Activated CD4-positive, alpha-beta T cell treated with anti-CD3 and anti-CD28 coated beads, Interleukin-2, amount 50 U/mL, for 48 hours (primary cell): ENCODE results near the gene RASD2.
A peak's percentile ranks its signal among the peaks of the same experiment; 100 is the strongest.

ENCODE experiments used
- DNase-seq, 2 experiments: peaks; one replicate each; pipeline ENCODE4 v3.0.0-alpha.2; 2020

The RASD2 gene

DNA sequence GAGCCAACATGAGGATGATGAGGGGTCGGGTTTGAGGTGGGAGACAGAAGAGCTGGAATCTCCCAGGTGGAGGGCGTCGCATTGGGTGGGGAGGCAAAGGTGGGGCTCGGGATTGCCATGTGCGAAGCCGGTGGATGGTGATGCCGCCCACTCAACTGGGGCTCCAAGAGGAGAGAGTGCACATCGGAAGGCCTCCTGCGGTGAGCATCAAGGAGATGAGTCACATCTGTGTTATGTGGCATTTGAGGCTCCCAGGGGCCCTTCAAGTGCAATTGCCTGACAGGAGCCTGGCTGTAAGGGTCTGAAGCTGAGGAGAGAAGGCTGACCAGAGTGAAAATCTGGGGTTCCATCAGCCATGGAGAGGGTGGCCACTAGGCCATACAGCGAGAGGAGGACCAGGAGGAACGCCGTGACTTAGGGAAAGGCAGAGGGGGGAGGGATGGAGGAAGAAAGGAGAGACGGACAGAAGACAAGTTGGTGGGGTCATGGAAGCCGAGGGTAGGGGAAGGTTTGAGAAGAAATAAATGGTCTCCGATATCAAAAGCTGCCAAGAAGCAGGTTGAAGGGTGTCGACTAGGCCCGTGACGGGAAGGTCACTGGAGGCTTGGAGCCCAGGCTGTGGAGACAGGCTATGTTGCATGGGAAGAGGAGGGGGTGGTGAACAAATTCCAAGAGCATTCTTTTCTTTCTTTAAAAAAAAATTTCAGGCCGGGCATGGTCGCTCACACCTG is 21.3 kb downstream of the RASD2 start:
- peak; percentile 20 to 21 for DNase-seq

DNA sequence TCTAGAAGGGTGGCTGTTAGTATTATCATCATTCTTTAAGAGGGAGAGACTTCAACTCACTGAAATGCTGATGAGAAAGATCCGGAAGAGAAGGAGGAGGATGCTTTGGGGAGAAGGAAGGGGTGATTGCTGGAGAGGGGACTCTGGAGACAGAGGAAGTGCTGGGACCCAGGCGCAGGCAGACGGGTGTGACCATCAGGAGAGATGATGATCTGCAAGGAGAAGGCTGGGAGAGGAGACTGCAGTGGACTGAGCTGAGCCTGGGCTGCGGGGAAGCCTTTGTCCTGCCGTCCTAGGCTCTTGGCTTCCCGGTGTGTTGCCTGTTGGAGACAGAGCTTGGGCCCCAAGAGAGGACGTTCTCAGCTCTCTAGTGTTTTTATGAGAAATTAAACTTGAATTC is 22.6 kb downstream of the RASD2 start:
- DNase-seq = no peak

GRCh38 chr22:35564975-35565867 is 24.6 kb downstream of the RASD2 start:
- no peak for DNase-seq

- no peak for DNase-seq
Measured at GRCh38 chr22:35567351-35568141, 26.9 kb downstream of the RASD2 start.

DNA sequence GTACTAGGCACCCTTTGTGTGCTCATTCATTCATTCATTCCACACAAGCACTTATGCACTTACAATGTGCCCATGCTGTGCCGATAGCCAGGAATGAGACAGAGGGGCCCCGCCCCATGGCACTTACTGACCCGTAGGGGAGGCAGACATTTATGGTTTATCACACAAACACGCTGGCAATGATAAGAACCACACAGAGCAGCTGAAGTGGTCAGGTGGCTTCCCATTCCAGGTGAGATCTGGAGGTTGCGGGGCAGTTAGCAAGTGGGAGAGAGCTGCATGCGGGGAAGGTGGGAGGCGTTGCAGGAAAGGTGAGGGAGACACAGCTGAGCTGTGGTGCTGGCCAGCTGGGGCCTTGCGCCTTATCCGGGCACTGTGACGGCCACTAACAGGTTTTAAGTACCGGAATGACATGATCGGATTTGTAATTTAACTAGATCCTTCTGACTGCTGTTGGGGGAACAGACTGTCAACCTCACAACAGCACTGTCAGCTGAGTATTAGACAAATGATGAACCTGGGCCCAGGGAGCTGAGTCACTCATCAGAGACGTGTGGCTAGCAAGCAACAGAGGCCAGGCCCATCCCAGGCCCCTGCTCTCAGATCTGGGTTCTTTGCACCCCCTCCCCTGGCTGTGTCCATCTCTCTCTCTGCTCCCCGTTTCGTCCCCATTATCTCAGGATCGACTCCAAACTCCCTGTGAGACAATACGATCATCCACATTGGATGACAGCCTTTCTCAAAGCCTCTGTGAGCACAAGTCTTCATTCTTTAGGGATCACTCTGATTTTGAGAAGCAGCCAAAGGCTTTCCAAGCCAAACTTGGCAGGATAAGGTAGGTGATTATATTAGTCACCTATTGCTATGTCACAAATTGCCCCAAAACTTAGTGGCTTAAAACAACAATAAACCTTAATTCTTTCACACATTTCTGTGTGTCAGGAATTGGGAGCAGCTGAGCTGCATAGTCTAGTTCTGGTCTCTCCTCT is 28.4 kb downstream of the RASD2 start:
- no peak for DNase-seq

DNA sequence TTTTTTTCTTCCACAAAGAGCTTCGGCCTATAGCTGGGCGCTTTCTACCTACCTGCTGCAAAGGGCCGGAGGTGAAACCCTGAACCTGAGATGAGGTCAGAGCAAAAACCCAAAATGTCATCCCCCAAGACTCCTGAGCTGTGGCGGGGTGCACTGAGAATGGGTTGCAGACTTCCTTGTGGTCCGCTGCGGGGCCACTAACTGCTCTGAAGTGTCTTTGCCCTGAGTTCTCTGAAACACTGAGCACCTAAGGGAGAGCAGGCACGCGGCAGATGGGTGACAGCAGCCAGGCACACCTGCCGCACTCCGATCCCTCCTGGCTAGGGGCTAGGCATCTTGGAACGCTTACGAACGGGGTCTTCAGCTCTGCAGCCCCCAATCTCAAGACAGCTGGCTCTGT is 29.3 kb downstream of the RASD2 start:
- no peak for DNase-seq

GRCh38 chr22:35570686-35571194 is 30.1 kb downstream of the RASD2 start:
- no peak for DNase-seq

GRCh38 chr22:35572556-35572955 is 31.9 kb downstream of the RASD2 start:
- no peak for DNase-seq

DNA sequence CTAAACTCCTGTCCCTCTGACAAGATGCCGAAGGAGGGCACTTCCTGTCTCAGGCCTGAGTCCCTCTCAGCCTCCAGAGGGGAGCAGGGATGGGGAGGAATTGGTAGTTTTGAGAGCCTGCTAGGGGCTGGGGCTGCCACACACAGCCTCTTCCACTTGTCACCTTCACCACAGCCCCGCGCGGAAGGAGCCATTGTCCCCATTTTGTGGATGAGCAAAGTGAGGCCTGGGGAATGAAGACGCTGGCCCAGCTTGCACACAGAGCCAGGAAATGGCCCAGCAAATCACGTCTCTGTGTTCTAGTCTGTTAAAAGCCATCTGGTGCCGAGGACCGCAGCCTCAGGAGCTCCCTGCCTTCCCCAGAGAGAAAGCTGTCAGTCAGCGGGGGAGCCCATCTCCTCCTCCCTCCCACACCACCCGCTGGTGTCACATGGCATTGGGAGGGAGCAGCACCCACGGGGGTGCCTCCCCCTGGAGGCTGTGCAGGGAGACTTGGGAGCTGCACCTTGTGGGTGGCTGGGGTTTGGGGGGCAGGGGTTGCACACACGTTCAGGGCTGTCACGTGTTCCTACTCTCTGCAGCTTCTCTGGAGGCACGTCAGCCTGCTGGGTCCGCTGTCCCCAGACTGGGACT is 34.6 kb downstream of the RASD2 start:
- DNase-seq = no peak

GRCh38 chr22:35576671-35577070 is 36.0 kb downstream of the RASD2 start:
- DNase-seq = no peak

DNA sequence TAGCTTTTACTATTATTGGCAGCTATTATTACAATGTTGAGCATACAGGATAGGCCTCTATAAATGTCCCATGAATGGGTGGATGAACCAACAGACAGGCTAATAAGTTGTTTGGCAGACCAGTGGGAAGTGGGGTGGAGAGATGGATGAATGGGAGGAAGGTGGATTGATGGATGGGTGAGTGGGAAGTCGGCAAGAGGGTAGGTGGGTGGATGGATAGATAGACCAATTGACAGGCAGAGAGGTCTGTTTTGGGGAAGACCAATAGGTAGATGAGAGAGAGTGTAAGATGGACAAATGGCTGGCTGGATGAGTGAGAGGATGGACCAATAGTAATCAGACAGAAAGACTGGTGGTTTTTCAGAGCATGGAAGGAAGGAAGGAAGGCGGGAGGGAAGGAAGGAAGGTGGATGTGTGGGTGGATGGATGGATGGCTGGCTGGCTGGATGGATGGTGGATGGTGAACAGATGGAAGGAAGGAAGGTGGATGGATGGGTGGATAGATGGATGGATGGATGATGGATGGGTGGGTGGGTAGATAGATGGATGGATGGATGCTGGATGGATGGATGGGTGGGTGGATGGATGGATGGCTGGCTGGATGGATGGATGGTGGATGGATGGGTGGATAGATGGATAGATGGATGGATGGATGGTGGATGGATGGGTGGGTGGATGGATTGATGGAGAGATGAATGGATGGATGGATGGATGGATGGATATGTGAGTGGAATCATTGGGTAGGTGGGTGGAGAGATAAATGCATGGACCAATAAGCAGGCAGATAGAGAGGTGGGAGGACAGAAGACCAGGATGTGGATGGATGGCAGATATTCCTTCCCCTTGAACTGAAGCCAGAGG is 37.4 kb downstream of the RASD2 start:
- DNase-seq = no peak

- no peak for DNase-seq
Measured at GRCh38 chr22:35578836-35579575, 38.4 kb downstream of the RASD2 start.

- no peak for DNase-seq
Measured at GRCh38 chr22:35580351-35581022, 39.9 kb downstream of the RASD2 start.

DNA sequence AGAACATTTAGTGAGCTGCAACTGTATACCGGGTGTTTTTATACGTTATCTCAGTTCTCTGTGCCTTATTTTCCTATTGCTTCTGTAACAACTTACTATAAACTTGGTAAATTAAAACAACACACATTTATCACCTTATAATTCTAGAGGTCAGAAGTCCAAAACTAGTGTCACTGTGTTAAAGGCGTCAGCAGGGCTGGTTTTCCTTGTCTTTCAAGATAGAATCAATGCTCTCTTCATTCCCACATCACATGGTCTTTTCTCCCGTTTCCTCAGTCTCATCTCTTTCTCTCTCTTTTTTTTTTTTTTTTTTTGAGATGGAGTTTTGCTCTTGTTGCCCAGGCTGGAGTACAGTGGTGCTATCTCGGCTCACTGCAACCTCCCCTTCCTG is 40.4 kb downstream of the RASD2 start:
- no peak for DNase-seq

GRCh38 chr22:35582218-35582860 is 41.7 kb downstream of the RASD2 start:
- no peak for DNase-seq

DNA sequence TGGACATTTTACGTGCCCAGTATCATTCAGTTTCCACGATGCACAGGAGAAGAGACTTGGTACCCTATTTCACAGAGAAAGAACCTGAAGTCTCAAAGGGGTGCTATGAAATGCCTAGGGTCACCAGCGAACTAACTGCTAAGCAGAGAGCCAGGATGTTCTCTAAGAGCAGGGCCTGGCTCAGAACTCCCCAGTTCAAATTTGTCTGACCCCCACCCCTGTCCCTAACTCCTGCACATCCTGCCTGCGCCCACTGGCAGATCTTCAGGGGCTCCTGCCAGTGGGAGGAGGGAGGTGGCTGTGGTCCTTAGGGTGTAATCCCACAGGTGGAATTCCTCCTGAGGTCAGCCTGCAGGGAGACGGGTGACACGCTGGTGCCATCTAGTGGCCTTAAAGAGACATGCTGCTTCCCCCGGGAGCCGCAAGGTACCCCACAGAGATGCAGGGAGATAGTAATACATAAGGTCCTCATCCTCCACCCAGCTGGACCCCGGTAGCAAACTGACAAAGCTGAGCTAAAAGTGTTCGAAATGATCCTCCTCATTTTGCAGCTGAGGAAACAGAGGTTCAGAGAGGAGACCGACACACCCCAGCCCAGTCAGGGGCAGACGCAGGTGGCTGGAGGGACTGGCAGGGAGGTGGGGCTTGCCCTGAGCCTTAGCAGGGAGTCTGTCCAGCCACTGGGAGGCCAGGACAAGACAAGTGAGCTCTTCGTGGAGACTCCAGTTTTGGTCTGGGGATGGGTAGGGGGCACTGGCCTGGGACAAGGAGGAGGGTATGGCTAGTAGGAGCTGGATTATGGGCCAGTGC is 42.4 kb downstream of the RASD2 start:
- DNase-seq = peak; percentile 50 to 54

GRCh38 chr22:35586771-35587170 is 46.1 kb downstream of the RASD2 start:
- DNase-seq = no peak

GRCh38 chr22:35587447-35587870 is 46.8 kb downstream of the RASD2 start:
- no peak for DNase-seq
